Lung (tissue), 12 donors: ENCODE measurements around the gene AFF1. TPM values are rescaled to one million over a fixed set of nuclear protein-coding genes. Genes with fewer than 3 reads are reported as not detected.
"Not testable (repeated sequence)": the region's sequence is repeated elsewhere in the genome, so short reads cannot be mapped to it uniquely, and the experiment has no call there.

Experiments
- ATAC-seq: fragments of 200-7000 bp; cut with Tn5 transposase; one replicate; pipeline ENCODE4 v1.9.1; 2020; ENCODE audit warnings: moderate number of reproducible peaks; ENCODE audit not compliant: insufficient read depth, low FRiP score
- DNase-seq, 3 donors: peaks; one replicate each; pipeline ENCODE4 v3.0.0-alpha.2; 2013 to 2017
- H3K27ac ChIP-seq, 2 donors: one replicate each; pipeline ENCODE4 v1.5.1; 2013; ENCODE audit warnings: mild to moderate bottlenecking in 2 of 2, moderate library complexity in 2 of 2, control low read depth in 1 of 2, inconsistent platforms in 1 of 2, low read depth in 1 of 2, low read length in 1 of 2
- H3K27me3 ChIP-seq, 3 donors: one replicate each; pipeline ENCODE4 v1.5.1; 2013; ENCODE audit warnings: low read length in 2 of 3; ENCODE audit not compliant: control insufficient read depth in 3 of 3, insufficient read depth in 3 of 3
- H3K36me3 ChIP-seq, 4 donors: one replicate each; pipeline ENCODE4 v1.5.1; 2013; ENCODE audit warnings: low read length in 4 of 4, mild to moderate bottlenecking in 1 of 4, moderate library complexity in 1 of 4; ENCODE audit not compliant: control insufficient read depth in 4 of 4, insufficient read depth in 4 of 4
- H3K4me1 ChIP-seq, 5 donors: one replicate each; pipeline ENCODE4 v1.5.1; 2013; ENCODE audit warnings: low read length in 5 of 5, mild to moderate bottlenecking in 2 of 5, moderate library complexity in 1 of 5; ENCODE audit not compliant: control insufficient read depth in 5 of 5, insufficient read depth in 5 of 5
- H3K4me3 ChIP-seq: one replicate; pipeline ENCODE4 v1.5.1; 2013; ENCODE audit warnings: mild to moderate bottlenecking, control low read depth, moderate library complexity
- H3K9ac ChIP-seq, 2 donors: one replicate each; pipeline ENCODE4 v1.5.1; 2013; ENCODE audit warnings: low read length in 2 of 2, control low read depth in 1 of 2; ENCODE audit not compliant: insufficient read depth in 1 of 2
- H3K9me3 ChIP-seq, 4 donors: one replicate each; pipeline ENCODE4 v1.5.1; 2013; ENCODE audit warnings: low read length in 3 of 4, mild to moderate bottlenecking in 1 of 4, moderate library complexity in 1 of 4; ENCODE audit not compliant: control insufficient read depth in 4 of 4, insufficient read depth in 3 of 4
- CTCF ChIP-seq: IDR thresholded peaks from 2 replicates; pipeline ENCODE4 v1.5.1; 2012; ENCODE audit warnings: mild to moderate bottlenecking; ENCODE audit errors: control extremely low read depth, extremely low read depth
- WGBS, 2 donors: extraction: QIAGEN DNeasy Blood & Tissue Kit; methylation state at CpG; one replicate each; pipeline ENCODE4 v1.1.7; 2013; 5-methylcytosine and 5-hydroxymethylcytosine counted together
- polyA plus RNA-seq, 2 donors: library from polyadenylated mRNA; stranded (reverse); fragments of 200-250 nt; gene quantifications; one replicate each; pipeline ENCODE4 v1.2.1, GENCODE V29; 2013
- total RNA-seq, 2 donors: library from RNA; depleted of rRNA in 1 of 2; stranded (reverse); fragments of >200 nt in 1 of 2; gene quantifications; one replicate each; pipeline ENCODE4 v1.2.1, GENCODE V29; 2014 to 2021
- donor health status: control.
- donor health status: control.
- donor health status: Bipolar disorder and iron deficiency.
- donor health status: healthy.
- donor health status: DM: yes; HTN: yes; CAD: no.

Gene AFF1
- total and polyA plus RNA-seq, 4 donors = 9.5 to 79.0 (median 35.8) TPM

DNA sequence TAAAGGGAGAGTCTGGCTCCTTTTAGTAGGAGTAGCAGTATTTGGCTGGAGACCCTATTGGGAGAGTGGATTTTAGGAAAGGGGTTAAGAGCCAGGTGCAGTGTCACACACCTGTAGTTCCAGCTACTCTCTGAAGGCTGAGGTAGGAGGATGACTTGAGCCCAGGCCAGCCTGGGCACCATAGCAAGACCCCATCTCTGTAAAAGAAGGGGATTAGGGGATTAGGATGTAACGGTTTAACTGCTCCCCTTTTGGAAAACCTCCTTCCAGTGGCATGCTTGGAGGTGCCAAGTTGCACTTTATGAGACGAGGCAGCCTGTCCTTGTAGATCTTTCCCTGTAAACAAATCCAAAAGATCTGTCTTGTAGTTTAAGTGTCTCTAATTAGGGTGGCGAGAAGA is 145.7 kb downstream of the AFF1 start:
- no peak overlapping the region for H3K4me3 ChIP-seq
- H3K9me3 ChIP-seq = no peaks in the 10 kb centered on the region
- H3K4me1 ChIP-seq = peaks cover 7 to 41% (median 29%) of the 10 kb centered on the region in 5 donors
- no peaks in the 10 kb centered on the region for H3K27me3 ChIP-seq
- no peak overlapping the region for H3K9ac ChIP-seq
- TF ChIP-seq CTCF = no peak
- DNase-seq (no peak), ATAC-seq (no peak)
- H3K27ac ChIP-seq = peak overlapping the region in 1 of 2 donors; percentile 8
- peaks cover 0 to 2% (median 0%) of the 10 kb centered on the region in 4 donors for H3K36me3 ChIP-seq
- 81 to 82% methylated on average over 3 of the region's 3 CpGs for WGBS, 2 donors

DNA sequence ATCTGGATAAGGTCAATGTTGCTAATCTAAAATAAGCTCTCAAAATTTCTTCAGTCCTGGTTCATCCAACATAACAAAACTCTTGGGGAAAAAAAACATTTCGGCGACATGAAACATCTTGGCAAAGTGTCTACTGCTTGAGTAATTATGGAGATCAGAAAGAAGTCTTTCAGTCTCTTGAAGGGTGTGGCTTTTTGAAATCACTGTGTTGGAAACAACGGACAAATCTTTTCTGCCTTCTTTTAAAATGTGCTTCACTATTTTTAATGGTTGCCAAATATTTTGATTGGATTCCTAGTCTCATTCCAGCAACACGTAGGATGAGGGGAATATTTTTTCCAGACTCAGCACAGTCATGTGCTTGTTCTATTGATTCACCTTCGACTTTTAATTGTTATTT is 147.0 kb downstream of the AFF1 start:
- 60 to 77% methylated on average over 5 of the region's 5 CpGs for WGBS, 2 donors
- no peak overlapping the region for H3K4me3 ChIP-seq
- TF ChIP-seq CTCF = no peak
- no peaks in the 10 kb centered on the region for H3K9me3 ChIP-seq
- H3K4me1 ChIP-seq = peaks cover 7 to 37% (median 29%) of the 10 kb centered on the region in 5 donors
- H3K9ac ChIP-seq = no peak overlapping the region
- H3K27ac ChIP-seq = no peak overlapping the region
- DNase-seq (no peak), ATAC-seq (no peak)
- no peaks in the 10 kb centered on the region for H3K27me3 ChIP-seq
- peaks cover 0 to 2% (median 0%) of the 10 kb centered on the region in 4 donors for H3K36me3 ChIP-seq

GRCh38 chr4:87085732-87086131 is 150.9 kb downstream of the AFF1 start:
- not testable (repeated sequence) for H3K36me3 ChIP-seq, ATAC-seq, H3K9me3 ChIP-seq, H3K4me3 ChIP-seq, H3K27ac ChIP-seq, H3K9ac ChIP-seq, H3K27me3 ChIP-seq, DNase-seq
- H3K4me1 ChIP-seq = peaks cover 3 to 16% (median 7%) of the 10 kb centered on the region in 5 donors
- WGBS, 2 donors = 96% methylated on average over 11 of the region's 11 CpGs

DNA sequence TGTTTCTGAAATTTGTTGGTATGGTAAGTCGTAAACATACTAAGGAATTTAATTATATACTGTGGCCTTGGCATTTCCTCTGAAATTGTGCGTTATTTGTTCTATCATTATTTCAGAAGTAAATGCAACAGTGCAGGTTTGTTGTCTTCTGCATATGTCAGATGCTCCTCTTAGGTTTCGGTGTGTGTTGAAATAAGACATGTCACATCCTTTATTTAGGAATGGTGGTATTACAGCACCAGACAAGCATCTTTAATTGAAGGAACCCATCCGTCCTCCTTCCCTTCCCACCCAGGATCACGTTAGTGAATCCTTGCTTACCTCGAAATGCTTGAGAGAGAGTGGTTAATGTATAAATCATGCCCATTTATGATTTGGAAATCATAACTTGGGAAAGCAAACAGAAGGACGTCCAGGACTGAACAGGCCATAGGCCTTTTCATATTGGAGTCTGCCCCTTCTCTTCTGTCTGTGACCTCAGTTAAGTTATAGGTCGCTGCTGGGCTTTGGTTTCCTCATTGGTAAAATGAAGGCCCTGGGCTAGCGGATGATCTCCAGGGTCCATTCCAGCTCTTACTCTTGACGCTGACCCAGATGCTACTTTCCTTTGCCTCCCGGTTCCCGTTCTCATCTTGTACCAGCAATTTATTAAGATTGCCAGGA is 151.5 kb downstream of the AFF1 start:
- 77 to 91% methylated on average over 12 of the region's 12 CpGs for WGBS, 2 donors
- Histone ChIP-seq H3K9me3 (no peaks in the 10 kb centered on the region), H3K4me3 (no peak overlapping the region), H3K4me1 (peaks cover 3 to 15% (median 7%) of the 10 kb centered on the region in 5 donors), H3K36me3 (peaks cover 2% of the 10 kb centered on the region in 4 donors), H3K27me3 (no peaks in the 10 kb centered on the region), H3K27ac (no peak overlapping the region), H3K9ac (no peak overlapping the region)
- TF ChIP-seq CTCF = no peak
- no peak for ATAC-seq
- no peak for DNase-seq
